K562 treated with DMSO at 1 percent for 48 hours (cell line): Measurements from ENCODE around the gene DUXB. TPM values are rescaled to one million over a fixed set of nuclear protein-coding genes. Genes with fewer than 3 reads are reported as not detected.

Source experiments
- total RNA-seq: library from RNA; unstranded; fragments of 300-600 nt; gene quantifications from 2 replicates; pipeline ENCODE4 v1.2.3, GENCODE V29; 2022; ENCODE audit warnings: low replicate concordance; ENCODE audit errors: extremely low read depth

The DUXB gene
- not detected in 2 replicates for total RNA-seq

DNA sequence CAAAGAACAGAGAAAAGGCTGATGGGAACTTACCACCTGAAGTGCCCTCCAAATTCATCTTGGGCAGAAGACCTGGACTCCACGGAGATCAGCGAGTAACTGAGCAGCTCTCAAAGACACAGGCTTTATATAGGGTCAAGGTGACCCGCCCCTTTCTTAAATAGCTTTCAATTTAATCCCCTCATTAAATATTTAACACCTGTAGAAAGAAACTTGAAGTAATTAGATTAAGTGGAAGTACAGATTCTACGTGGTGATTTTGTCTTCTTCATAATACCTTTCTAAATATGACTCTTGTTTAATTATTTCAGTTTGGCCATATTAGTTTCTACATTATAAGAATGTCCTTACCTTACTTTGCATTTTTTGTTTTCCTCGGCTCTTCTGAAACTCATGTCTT is at the start of gene DUXB:
DUXB (minus strand) TSS at position 101 of the 400 bp plus-strand sequence; CDS start at position 58, 43 bp downstream.

GRCh38 chr16:75726390-75726789 is 25.1 kb upstream of the DUXB start, which contains the start of gene CPHXL:
Gene CPHXL (minus strand): TSS chr16:75726490. CDS start chr16:75726442, 48 bp downstream.

GRCh38 chr16:75676909-75677308 is 24.4 kb downstream of the DUXB start, which contains the start of gene CPHXL2:
Gene CPHXL2 (minus strand): TSS chr16:75677009. CDS start chr16:75676999, 10 bp downstream.

DNA sequence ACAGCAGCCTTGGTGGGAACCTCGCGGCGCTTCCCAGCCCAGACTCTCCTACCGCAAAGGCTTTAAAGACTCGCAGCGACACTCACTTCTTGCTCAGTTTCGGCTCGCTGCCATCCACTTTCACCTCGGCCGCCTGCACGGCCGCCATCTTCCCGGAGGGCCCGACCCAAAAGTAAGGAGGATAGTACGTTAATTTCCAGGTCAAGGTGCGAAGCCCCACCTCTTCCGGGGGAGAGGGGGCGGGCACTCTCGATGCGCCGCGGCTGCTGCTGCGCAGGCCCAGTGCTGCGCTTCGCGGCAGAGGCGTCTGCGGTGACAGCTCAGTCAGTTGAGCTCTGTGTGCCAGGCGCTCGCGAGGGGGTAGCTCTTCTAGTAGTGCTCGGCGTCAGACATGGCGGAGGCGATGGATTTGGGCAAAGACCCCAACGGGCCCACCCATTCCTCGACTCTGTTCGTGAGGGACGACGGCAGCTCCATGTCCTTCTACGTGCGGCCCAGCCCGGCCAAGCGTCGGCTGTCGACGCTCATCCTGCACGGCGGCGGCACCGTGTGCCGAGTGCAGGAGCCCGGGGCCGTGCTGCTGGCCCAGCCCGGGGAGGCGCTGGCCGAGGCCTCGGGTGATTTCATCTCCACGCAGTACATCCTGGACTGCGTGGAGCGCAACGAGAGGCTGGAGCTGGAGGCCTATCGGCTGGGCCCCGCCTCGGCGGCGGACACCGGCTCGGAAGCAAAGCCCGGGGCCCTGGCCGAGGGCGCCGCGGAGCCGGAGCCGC is 53.6 kb downstream of the DUXB start, which contains the start of the genes KARS1 and TERF2IP:
KARS1 (minus strand) TSS at position 174 of the 773 bp plus-strand sequence; CDS start at position 148, 26 bp downstream.
TERF2IP (plus strand) TSS at position 282 of the 773 bp plus-strand sequence; CDS start at position 392, 110 bp downstream.

Other genes with a start within 250 kb of the DUXB start
- gene TMEM170A, start 236.8 kb downstream of the DUXB start, total RNA-seq, result not detected in 2 replicates
- gene CHST6, start 206.0 kb downstream of the DUXB start, total RNA-seq, result not detected in 2 replicates
- gene CHST5, start 165.4 kb downstream of the DUXB start, total RNA-seq, result not detected in 2 replicates
- gene TMEM231, start 145.2 kb downstream of the DUXB start, total RNA-seq, result not detected in 2 replicates
- gene GABARAPL2, start 135.1 kb downstream of the DUXB start, total RNA-seq, result not detected in 2 replicates
- gene ADAT1, start 78.2 kb downstream of the DUXB start, total RNA-seq, result not detected in 2 replicates
- not detected in 2 replicates for gene KARS1, start 53.8 kb downstream of the DUXB start, total RNA-seq
- gene TERF2IP, start 53.7 kb downstream of the DUXB start, total RNA-seq, result not detected in 2 replicates
- not detected in 2 replicates for gene CPHXL2, start 24.5 kb downstream of the DUXB start, total RNA-seq
- not detected in 2 replicates for gene CPHXL, start 25.0 kb upstream of the DUXB start, total RNA-seq